ENCODE measurements around the gene TNIP1.

DNA sequence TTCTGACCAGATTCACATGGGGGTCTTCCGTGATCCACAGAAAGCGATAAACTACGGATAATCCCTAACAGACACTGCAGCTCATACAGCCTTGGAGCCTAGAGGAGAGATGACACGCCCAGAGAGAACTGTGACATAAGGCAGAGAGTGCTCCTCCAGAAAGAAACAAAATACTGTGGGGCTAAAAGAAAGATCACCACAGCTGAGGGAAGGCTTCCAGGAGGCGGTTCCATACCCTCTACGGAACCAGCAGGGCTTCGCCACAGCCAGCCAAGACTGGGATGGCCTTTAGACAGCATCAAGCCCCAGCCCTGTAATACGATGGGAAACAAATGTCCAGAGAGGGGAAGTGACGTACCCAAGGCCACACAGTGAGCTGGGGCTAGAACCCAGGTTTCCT, 41.2 kb downstream of the TNIP1 start:
- no peak for TF ChIP-seq TAF1 (IDR thresholded peaks at IDR 0.05; ENCODE audit: low read depth, low read length)
- no peak for TF ChIP-seq POLR2AphosphoS5 (IDR thresholded peaks at IDR 0.05; ENCODE audit: low read depth, low read length)
- no peak for TF ChIP-seq SPI1 (IDR thresholded peaks at IDR 0.05; ENCODE audit: low read depth, low read length)
- TF ChIP-seq POLR2A (IDR thresholded peaks at IDR 0.05; ENCODE audit: low read depth, low read length), result no peak; the same call in 1 of the 2 replicates
- TF ChIP-seq PAX5 (IDR thresholded peaks at IDR 0.05; ENCODE audit: insufficient read depth, low read length, severe bottlenecking), result no peak
- TF ChIP-seq POU2F2 (IDR thresholded peaks at IDR 0.05; ENCODE audit: low read depth, low read length), result no peak

All from GM12891 (cell line).